K562 (cell line): ENCODE results near the gene LTBP2. TPM values are rescaled to one million over a fixed set of nuclear protein-coding genes. Genes with fewer than 3 reads are reported as not detected.

ENCODE experiments used
- ATAC-seq: fragments of 200-7000 bp; cut with Tn5 transposase; 3 replicates; pipeline ENCODE4 v1.9.1; 2020; ENCODE audit warnings: moderate library complexity
- BruUV-seq: library from RNA; stranded (reverse); fragments of 400-500 nt; replicated peaks from 2 replicates; lab custom pipeline; 2021; lab: Mats Ljungman, UMichigan
- CTCF ChIA-PET: fragments of 300-600 bp; formaldehyde crosslinking; extraction: SDS; loops from one replicate; lab custom pipeline; 2021; ENCODE audit warnings: low intra/inter-chr PET ratio; lab: Yijun Ruan, JAX
- POLR2A ChIA-PET: fragments of 300-600, 350-650 bp; sonication (Branson Sonifier 250); formaldehyde crosslinking; extraction: SDS; loops from one replicate; lab custom pipeline; 2021; ENCODE audit warnings: antibody characterized with exemption, inconsistent platforms; lab: Yijun Ruan, JAX
- DNase-seq, 4 experiments: peaks; one replicate each; pipeline versions ENCODE4 v3.0.0 to v3.0.0-alpha.2; 2011 to 2018; ENCODE audit warnings: low spot score in 3 of 4, mixed read lengths in 3 of 4; ENCODE audit errors: extremely low read depth in 1 of 4
- FAIRE-seq: peaks from 2 replicates; lab custom pipeline; 2011; peaks lifted over from hg19 to GRCh38; lab: Jason Lieb, UNC
- H2AFZ ChIP-seq: 2 replicates; pipeline ENCODE4 v1.6.0; 2011; ENCODE audit warnings: low read depth, low read length, control low read depth, inconsistent platforms
- H3K27ac ChIP-seq: fragments of 200-600 bp; 3 replicates; pipeline ENCODE4 v1.8.0; 2011; ENCODE audit warnings: low read depth, mild to moderate bottlenecking, control low read depth, inconsistent platforms, low read length, moderate library complexity, mixed read lengths; ENCODE audit errors: extremely low read depth
- H3K27me3 ChIP-seq, 2 experiments: fragments of 300-600 bp in 1 of 2; 2 replicates in 1 of 2; 3 replicates in 1 of 2; pipeline versions ENCODE4 v1.6.0 to v1.8.0; 2011; ENCODE audit warnings: inconsistent platforms in 2 of 2, low read length in 2 of 2, mild to moderate bottlenecking in 1 of 2, mixed read lengths in 1 of 2, moderate library complexity in 1 of 2; ENCODE audit not compliant: control insufficient read depth in 2 of 2, insufficient read depth in 2 of 2
- H3K36me3 ChIP-seq: fragments of 300-600 bp; 3 replicates; pipeline ENCODE4 v1.8.0; 2011; ENCODE audit warnings: mild to moderate bottlenecking, low read length, inconsistent platforms; ENCODE audit not compliant: control insufficient read depth, insufficient read depth
- H3K4me1 ChIP-seq, 2 experiments: fragments of 200-600 bp in 1 of 2; replicated peaks in 1 of 2; 2 replicates in 1 of 2; 3 replicates in 1 of 2; pipeline versions ENCODE4 v1.5.1 to v1.8.0; 2011; ENCODE audit warnings: inconsistent platforms in 2 of 2, low read length in 2 of 2, mild to moderate bottlenecking in 1 of 2, mixed read lengths in 1 of 2, moderate library complexity in 1 of 2; ENCODE audit not compliant: control insufficient read depth in 2 of 2, insufficient read depth in 2 of 2
- H3K4me2 ChIP-seq: 2 replicates; pipeline ENCODE4 v1.6.1; 2011; ENCODE audit warnings: low read length, control low read depth, inconsistent platforms, mixed read lengths; ENCODE audit not compliant: insufficient read depth
- H3K4me3 ChIP-seq: fragments of 200-600 bp; sonication (generic), shearing (Covaris generic); 2 replicates; pipeline ENCODE4 v1.5.1; 2016; ENCODE audit warnings: control low read depth, inconsistent platforms
- H3K79me2 ChIP-seq: fragments of 200-600 bp; 3 replicates; pipeline ENCODE4 v1.8.0; 2011; ENCODE audit warnings: low read length, inconsistent platforms; ENCODE audit not compliant: control insufficient read depth, insufficient read depth
- H3K9ac ChIP-seq, 2 experiments: 2 replicates each; pipeline versions ENCODE4 v1.6.0 to v1.6.1; 2011; ENCODE audit warnings: low read depth in 2 of 2, low read length in 2 of 2, control low read depth in 1 of 2, inconsistent platforms in 1 of 2, mild to moderate bottlenecking in 1 of 2, mixed read lengths in 1 of 2; ENCODE audit not compliant: insufficient read depth in 1 of 2
- H3K9me1 ChIP-seq: one replicate; pipeline ENCODE4 v1.6.0; 2011; ENCODE audit warnings: inconsistent platforms, mild to moderate bottlenecking, low read length, moderate library complexity; ENCODE audit not compliant: control insufficient read depth, insufficient read depth
- H3K9me3 ChIP-seq: replicated peaks from 2 replicates; pipeline ENCODE4 v1.5.1; 2011; ENCODE audit warnings: low read depth, low read length, inconsistent platforms; ENCODE audit not compliant: control insufficient read depth, insufficient read depth
- H4K20me1 ChIP-seq: replicated peaks from 2 replicates; pipeline ENCODE4 v1.6.1; 2011; ENCODE audit warnings: low read length, inconsistent platforms, mixed read lengths; ENCODE audit not compliant: control insufficient read depth, insufficient read depth
- BRF1 ChIP-seq: IDR thresholded peaks from 3 replicates; pipeline ENCODE4 v1.6.1; 2011; ENCODE audit warnings: borderline replicate concordance, mild to moderate bottlenecking; ENCODE audit not compliant: insufficient read length; ENCODE audit errors: extremely low read depth
- E2F4 ChIP-seq: sonication (generic); formaldehyde crosslinking; IDR thresholded peaks from 2 replicates; pipeline ENCODE4 v1.8.0; 2022; ENCODE audit warnings: mild to moderate bottlenecking, low read depth, missing genetic modification reagents
- EWSR1 ChIP-seq: fragments of 450-650 bp; IDR thresholded peaks from 2 replicates; pipeline ENCODE4 v1.6.1; 2018; ENCODE audit warnings: borderline replicate concordance, mild to moderate bottlenecking, low read depth, moderate library complexity; ENCODE audit not compliant: partially characterized antibody
- HDGF ChIP-seq: fragments of 450-650 bp; IDR thresholded peaks from 2 replicates; pipeline ENCODE4 v1.6.1; 2016
- KDM2B ChIP-seq: fragments of 250-450 bp; sonication (Bioruptor Pico); IDR thresholded peaks from 2 replicates; pipeline ENCODE4 v1.8.0; 2021; ENCODE audit warnings: mild to moderate bottlenecking, moderate library complexity
- NFIC ChIP-seq: fragments of 450-650 bp; IDR thresholded peaks from 2 replicates; pipeline ENCODE4 v1.6.1; 2017; ENCODE audit warnings: mild to moderate bottlenecking, inconsistent platforms
- PHB ChIP-seq: fragments of 250-450 bp; sonication (Bioruptor Pico); IDR thresholded peaks from 2 replicates; pipeline ENCODE4 v1.5.0; 2021
- SPI1 ChIP-seq: IDR thresholded peaks from 2 replicates; pipeline ENCODE4 v1.6.1; 2011; ENCODE audit warnings: low read depth, low read length, control low read depth, borderline replicate concordance
- ZNF384 ChIP-seq: IDR thresholded peaks from 2 replicates; pipeline ENCODE4 v1.6.1; 2012; ENCODE audit warnings: low read depth, low read length, improper control_type of control experiment
- WGBS: fragments of 100-300 bp; shearing (Covaris generic); methylation state at CpG from one replicate; pipeline ENCODE4 v1.1.6; 2016; ENCODE audit warnings: low coverage, mixed read lengths; ENCODE audit not compliant: insufficient coverage; ENCODE audit errors: missing lambda C conversion rate; 5-methylcytosine and 5-hydroxymethylcytosine counted together
- in situ Hi-C: fragments of 300-500 bp; cut with MboI; formaldehyde crosslinking; loops from 4 replicates; pipeline ENCODE4 v1.15.0; 2018; ENCODE audit warnings: inconsistent platforms, mixed read lengths
- intact Hi-C: fragments of 100-400 bp; cut with micrococcal nuclease; formaldehyde crosslinking; loops from 2 replicates; pipeline ENCODE4 v1.14.2; 2022
- polyA plus RNA-seq, 8 experiments: library from polyadenylated mRNA; depleted of rRNA in 4 of 8; stranded (reverse) in 5 of 8; unstranded in 3 of 8; fragments of >200 nt; fragmentation: Nextera tagmentation in 2 of 8; fragmentation: Illumina TruSeq in 1 of 8; extraction: Ambion mirVana in 2 of 8; extraction: Trizol in 1 of 8; gene quantifications; 2 replicates each; pipeline versions ENCODE4 v1.2.1 to v1.2.3, GENCODE V29; 2011 to 2014; ENCODE audit warnings: inconsistent platforms in 1 of 8, missing spikeins in 1 of 8
- total RNA-seq, 7 experiments: library from RNA; depleted of rRNA in 6 of 7; stranded (reverse); fragments of >200 nt in 6 of 7; fragmentation: Illumina TruSeq in 2 of 7; extraction: Trizol in 2 of 7; gene quantifications; 2 replicates each; pipeline versions ENCODE4 v1.2.1 to v1.2.3, GENCODE V29; 2011 to 2021; ENCODE audit warnings: low replicate concordance in 1 of 7

The LTBP2 gene
- total and polyA plus RNA-seq, 9 of the 15 experiments (the other 6 are each of a cell fraction or from before 2014, with no cell fraction given), result under 0.01 to 0.18 (median 0.03) TPM; not detected in 3

DNA sequence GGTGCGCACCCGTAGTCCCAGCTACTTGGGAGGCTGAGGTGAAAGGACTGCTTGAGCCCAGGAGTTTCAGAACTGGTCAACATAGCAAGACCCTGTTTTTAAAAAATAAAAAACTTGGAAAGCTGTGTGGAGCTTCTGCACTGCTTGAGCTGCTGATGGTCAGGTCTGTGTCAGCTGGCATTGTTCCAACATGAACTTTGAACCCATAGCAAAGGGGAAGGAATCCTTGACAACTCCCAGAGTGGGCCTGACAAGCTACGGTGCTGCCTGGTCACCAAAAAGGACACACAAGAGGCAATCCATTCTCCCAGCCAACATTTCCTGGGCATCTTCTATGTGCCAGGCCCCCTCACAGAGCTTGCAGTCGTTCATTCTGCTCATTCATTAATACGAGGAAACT lies 16.4 kb upstream of the LTBP2 start:
- no peaks in the 10 kb centered on the region for H4K20me1 ChIP-seq
- BruUV-seq, result no TSS peak
- H3K9me3 ChIP-seq, result no peaks in the 10 kb centered on the region
- H3K27ac ChIP-seq, result no peak overlapping the region
- no peak overlapping the region for H3K9ac ChIP-seq
- POLR2A ChIA-PET, result interaction anchor here (1.1 kb wide), 1 partner anchor 10 kb away, joined by 6 read pairs; no protein-coding TSS in a partner anchor
- intact Hi-C loops, result no loop called here
- DNase-seq (no peak), ATAC-seq (no peak), FAIRE-seq (no peak)
- no peak overlapping the region for H3K4me3 ChIP-seq
- in situ Hi-C loops, result no loop called here
- H2AFZ ChIP-seq, result no peak overlapping the region
- no peaks in the 10 kb centered on the region for H3K36me3 ChIP-seq
- TF ChIP-seq NFIC (peak; percentile 67), BRF1 (no peak), E2F4 (CRISPR knock-in tag) (no peak)
- H3K4me2 ChIP-seq, result no peak overlapping the region
- H3K4me1 ChIP-seq, result no peaks in the 10 kb centered on the region; a peak in 1 of 5 replicates
- peaks cover 0 to 15% of the 10 kb centered on the region in 2 experiments; a peak in 2 of 5 replicates for H3K27me3 ChIP-seq
- H3K79me2 ChIP-seq, result no peaks in the 10 kb centered on the region
- no peaks in the 10 kb centered on the region for H3K9me1 ChIP-seq
- CTCF ChIA-PET, result no interaction called here
- 16% methylated on average over 4 of the region's 5 CpGs for whole genome bisulfite sequencing

DNA sequence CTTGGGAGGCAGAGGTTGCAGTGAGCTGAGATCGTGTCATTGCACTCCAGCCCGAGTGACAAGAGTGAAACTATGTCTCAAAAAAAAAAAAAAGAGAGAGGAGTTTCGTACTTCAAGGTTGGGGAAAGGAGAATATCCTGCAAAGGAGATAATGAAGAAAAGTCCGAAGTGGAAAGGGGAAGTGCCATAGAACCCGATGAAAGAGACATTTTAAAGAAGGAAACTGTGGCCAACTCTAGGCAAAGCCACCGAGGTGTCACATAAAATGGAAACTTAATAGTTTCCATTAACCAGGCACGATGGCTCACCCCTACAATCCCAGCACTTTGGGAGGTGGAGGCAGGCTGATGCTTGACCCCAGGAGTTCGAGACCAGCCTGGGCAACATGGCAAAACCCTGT lies 15.0 kb upstream of the LTBP2 start:
- Histone ChIP-seq H3K27me3 (peaks cover 0 to 11% of the 10 kb centered on the region in 2 experiments; a peak in 2 of 5 replicates), H3K36me3 (no peaks in the 10 kb centered on the region), H4K20me1 (no peaks in the 10 kb centered on the region), H3K27ac (no peak overlapping the region), H3K4me3 (no peak overlapping the region), H3K4me1 (no peaks in the 10 kb centered on the region; a peak in 1 of 5 replicates), H3K4me2 (no peak overlapping the region), H3K9me1 (no peaks in the 10 kb centered on the region), H3K9me3 (no peaks in the 10 kb centered on the region), H3K79me2 (no peaks in the 10 kb centered on the region), H2AFZ (no peak overlapping the region), H3K9ac (no peak overlapping the region)
- BruUV-seq, result no TSS peak
- FAIRE-seq, result no peak
- TF ChIP-seq PHB (CRISPR knock-in tag), result no peak
- peak; percentile 94 for TF ChIP-seq SPI1
- TF ChIP-seq ZNF384, result 0 out of 2 replicates have a peak, but pooled peaks have one; percentile 17
- TF ChIP-seq KDM2B (CRISPR knock-in tag), result no peak
- no peak for TF ChIP-seq HDGF
- TF ChIP-seq EWSR1, result no peak
- WGBS, result 6% methylated on average over 7 of the region's 8 CpGs
- ATAC-seq, result no peak
- intact Hi-C loops, result no loop called here
- POLR2A ChIA-PET, result no interaction called here
- CTCF ChIA-PET, result no interaction called here
- DNase-seq, result no peak
- in situ Hi-C loops, result no loop called here
